COLO829 (cell line): ENCODE results near the gene RASL10A.

Experiments used
- DNase-seq: peaks from one replicate; pipeline ENCODE4 v3.0.0; 2012; ENCODE audit warnings: low spot score

RASL10A gene

DNA sequence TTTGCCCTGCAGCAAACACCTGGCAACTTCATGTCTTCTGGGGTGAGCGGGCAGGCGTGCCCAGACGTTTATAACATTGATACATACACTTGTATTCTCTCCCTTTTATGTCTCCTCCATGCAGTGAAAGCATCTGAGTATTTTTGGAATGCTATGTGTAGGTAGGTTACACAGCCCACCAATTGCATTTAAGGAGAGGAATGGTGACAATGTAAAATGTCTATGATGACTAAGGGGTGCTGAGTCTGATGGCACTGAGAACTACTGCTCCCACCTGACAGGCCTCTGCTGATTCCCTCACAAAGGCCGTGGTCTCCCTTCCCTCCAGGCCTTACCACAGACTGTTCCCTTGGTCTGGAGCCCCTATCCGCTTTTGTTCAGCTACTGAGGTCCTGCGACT is 22.9 kb upstream of the RASL10A start:
- DNase-seq, result no peak

DNA sequence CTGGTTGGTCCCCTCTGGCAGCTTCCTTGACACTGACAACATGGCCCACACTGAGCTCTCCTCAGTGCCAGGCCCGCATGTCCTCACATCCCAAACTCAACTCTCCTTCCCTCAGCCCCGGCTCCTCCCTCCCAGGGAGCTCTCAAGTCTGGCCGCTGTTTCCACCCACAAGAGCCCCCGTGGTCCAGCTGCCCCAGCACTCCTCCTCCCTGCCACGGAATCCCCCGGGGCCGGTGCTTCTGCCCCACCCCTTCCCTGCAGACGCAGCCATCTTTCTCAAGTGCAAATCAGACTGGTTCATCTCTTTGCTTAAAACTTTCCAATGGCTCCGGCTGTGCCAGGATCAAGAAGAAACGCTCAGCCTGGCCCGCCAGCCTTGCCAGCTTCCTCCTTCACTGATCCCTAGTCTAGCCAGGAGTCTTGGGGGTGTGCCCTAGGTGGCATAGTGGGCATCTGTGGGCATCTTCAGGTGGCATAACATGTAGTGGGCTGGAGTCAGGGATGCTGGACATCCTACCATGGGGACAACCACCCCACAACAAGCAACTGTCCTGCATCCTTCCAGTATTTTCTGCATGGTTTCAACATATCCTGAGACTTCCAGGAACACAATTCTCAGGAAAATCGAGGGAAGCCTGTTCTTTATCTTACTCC is 22.3 kb upstream of the RASL10A start:
- DNase-seq, result no peak

DNA sequence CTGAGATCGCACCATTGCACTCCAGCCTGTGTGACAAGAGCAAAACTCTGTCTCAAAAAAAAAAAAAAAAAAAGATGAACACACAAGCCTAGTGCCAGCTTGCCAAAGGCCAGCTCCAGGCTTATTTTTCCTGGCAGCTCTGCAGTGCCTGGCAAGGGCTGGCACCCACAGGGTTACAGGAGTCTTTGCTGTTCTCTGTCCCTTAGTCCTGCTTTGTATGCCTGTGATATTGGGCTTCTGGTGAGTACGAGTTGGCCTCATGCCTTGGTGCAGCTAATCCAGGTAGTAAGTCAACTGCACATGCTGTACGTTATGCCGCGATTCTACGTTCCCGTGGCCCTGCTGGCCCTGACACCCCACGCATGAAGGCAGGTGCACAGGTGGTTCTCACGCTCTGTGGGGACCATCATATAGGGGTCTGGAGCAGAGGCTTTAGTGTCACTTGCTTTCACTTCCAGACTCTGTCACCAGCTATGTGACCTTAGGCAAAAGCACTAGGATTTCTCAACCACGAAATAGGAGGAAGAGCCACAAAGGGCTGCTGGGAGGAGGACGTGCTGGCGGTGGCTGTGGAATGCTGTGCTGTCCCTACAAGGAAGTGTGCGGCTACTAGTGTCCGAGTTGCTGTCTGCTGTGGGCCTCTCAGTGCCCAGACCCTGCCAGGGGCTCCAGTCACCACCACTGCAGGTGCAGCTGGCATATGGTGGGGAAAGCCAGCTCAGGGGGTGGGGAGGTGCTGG is 21.4 kb upstream of the RASL10A start:
- DNase-seq, result no peak

DNA sequence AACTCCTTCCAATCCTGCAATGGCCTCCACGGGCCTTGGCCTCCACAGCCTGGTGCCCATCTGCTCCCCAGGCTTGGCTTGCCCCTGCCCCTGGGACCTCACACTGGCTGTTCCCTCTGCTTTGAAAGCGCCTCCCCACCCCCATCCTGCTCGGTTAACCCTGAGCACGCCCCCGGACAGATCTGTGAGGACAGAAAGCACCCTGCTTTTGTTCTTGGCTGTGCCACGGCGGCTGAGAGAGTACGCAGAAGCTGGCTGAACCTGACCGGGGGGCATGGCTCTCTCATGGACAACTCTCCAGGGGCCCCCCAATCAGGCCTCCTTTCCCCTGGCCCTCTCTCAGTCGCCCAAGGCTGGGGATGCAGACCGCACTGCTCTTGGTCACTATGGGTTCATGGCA is 20.2 kb upstream of the RASL10A start:
- DNase-seq, result no peak

DNA sequence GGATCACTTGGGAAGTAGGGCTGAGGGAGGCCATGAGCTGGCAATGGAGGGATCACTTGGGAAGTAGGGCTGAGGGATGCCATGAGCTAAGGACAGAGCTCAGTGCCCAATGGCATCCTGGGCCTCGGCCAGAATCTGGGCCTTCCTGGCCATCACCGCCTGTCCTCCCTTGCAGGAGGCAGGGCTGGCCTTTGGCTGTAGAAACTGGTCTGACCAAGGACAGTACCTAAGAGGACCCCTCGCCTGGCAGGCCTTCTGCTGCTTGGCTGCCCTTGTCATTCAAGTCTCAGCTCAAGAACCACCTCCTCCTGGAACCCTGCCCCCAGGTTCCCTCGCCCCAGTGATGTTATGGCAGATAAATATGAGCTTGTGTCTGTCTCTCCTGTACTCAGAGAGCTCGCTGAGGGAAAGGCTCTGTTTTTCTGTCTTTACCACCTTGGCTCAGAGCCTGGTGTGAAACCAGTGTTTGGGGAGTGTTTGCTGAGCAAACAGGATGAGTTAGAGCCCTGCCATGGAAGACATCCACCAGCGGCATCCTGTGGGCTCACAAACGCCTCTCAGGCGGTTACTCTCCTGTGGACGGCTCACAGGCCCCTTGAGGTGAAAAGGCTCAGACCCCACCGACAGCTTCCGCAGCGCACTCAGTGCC is 19.3 kb upstream of the RASL10A start:
- no peak for DNase-seq

DNA sequence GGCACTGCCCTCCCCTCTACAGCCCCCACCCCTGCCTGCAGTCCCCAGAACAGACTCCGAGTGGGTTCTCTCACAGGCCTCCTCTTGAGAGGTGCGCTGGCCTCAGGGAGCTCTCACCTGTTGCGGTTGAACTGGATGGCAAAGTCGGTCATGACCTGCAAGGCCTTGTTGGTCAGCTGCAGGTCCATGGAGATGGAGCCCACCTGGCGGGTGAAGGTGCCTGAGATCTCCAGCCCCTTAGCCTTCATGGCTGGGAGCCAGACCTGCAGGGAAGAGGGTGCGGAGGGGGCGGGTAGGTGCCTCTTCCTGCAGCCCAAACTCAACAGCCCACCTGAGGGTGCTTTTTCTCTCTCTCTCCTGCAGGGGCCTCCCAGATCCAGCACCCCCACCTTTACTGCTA is 18.7 kb upstream of the RASL10A start:
- no peak for DNase-seq

DNA sequence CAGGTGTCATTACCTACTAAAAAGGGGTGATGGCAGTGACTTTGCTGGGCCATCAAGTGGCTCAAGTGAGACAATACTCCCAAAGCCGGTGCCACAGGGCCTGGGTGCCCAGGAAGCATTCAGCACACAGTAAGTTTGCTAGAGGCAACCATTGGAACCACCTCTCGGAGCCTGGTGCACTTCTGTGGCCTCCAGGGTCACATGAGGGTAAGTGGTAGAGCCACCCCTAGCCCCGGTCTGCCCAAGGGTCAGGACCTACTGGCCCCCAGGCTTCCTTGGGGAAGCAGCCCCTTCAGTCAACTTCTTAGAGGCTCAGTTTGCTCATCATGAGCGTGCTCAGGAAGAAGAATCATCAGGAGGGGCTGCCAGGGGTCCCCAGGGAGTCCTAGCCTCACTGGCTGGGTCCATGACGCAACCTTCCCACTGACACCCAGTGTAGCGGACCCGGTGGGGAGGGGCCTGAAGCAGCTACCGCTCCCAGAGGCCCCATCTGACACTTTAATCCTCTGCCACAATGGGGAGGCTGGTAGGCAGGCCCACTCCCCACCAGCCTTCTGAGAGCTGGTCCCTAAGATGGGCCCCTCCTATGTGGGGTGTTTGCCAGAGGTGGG is 17.5 kb upstream of the RASL10A start:
- DNase-seq, result no peak

DNA sequence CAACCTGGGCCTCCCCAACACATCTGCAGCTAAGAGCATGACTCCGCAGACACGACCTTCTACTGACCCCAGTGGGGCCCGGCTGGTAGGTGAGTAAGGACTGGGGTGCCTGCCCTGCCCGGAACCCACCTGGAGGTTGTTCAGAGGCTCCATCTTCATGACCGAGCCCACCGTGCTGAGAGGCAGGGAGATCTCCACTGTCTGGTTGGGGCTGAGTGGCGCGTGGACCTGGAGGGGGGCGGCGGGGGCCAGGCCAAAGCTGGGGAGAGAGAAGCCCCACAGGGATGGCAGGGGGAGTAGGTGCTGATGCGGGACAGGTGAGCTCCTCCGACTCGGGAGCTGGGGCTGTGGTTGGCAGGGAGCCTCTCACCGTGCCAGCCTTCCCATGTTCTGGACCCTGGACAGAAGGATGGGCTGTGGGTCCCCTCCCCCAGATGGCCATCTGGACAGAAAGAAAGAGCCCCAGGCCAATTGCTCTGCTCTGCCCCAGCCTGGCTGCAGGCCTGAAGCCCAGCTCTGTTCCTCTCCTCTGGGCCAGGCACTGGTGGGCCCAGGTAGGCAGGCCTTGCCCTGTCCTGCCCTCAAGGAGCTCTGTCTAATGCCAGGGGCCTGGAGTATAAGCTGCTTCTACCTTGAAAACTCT is 16.3 kb upstream of the RASL10A start:
- DNase-seq, result no peak

DNA sequence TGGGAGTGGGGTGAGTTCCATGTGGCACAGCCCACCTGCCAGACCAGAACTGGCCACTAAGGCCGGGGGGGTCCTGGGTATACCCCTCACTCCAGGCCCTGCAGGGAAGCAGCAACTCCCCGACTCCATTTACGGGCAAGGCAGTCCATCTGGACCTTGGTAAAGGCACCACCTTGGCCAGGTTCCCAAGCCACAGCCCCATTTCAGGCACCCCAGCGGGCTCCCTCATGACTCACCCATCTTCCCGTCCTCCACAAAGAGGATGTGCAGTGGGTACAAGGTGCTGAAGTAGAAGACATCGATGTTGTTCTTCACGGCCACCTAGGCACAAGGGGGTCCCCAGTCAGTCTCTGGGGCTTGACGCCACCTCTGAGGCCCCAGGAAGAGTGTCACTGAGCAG is 15.7 kb upstream of the RASL10A start:
- DNase-seq, result no peak

DNA sequence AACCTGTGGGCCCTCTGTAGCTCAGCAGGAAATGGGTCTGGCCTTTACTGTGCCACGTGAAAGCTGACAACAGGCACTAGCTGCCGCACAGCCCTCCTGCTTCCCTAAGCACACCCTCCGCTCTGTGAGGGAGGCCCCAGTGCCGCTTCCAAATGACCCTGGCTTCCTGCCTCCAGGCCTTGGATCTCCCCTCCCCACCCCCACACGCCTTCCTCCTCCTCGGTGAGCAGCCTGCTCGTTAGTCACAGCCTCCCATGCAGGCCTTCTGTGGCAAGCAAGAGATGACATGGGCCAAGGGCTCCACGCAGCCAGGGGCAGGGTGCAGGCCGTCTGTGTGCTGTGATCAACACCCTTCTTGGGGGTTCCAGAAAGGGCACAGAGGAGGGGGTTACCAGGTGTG is 15.3 kb upstream of the RASL10A start:
- DNase-seq, result no peak

DNA sequence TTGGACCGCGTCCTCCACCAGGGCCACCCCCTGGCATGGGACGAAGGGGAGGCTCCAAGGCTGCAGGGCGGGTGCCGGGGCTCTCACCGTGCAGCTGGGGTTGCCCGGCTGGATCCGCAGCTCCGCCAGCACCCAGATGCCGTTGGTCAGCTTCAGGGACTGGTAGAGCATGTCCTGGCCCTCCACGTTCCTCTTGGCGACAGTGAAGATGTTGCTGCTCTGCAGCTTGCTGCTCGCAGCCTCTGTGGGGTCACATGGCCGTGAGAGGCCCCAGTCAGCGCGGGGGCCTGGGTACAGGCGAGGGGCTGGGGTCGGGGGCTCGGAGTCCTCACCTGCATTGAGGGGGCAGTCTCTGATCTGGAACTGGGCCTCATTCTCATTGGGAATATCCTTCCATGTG is 14.8 kb upstream of the RASL10A start:
- DNase-seq, result no peak

DNA sequence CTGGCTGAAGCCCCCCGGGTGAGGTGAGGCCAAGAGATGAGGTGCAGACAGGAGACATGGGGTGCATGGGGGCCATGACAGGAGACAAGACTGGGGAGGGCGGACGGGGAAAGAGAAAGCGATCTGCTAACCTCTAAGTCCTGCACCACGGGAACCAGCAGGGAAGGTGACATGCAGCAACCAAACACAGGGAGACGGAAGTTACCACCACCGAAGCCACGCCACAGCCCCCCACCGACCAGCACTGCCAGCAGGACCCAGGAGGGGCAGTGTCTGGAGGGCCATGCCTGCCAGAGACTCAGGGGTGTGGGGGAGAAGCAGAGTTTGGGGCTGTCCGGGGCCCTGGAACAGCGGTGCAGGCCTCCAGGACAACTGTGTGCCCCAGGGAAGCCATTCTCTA is 14.1 kb upstream of the RASL10A start:
- no peak for DNase-seq

DNA sequence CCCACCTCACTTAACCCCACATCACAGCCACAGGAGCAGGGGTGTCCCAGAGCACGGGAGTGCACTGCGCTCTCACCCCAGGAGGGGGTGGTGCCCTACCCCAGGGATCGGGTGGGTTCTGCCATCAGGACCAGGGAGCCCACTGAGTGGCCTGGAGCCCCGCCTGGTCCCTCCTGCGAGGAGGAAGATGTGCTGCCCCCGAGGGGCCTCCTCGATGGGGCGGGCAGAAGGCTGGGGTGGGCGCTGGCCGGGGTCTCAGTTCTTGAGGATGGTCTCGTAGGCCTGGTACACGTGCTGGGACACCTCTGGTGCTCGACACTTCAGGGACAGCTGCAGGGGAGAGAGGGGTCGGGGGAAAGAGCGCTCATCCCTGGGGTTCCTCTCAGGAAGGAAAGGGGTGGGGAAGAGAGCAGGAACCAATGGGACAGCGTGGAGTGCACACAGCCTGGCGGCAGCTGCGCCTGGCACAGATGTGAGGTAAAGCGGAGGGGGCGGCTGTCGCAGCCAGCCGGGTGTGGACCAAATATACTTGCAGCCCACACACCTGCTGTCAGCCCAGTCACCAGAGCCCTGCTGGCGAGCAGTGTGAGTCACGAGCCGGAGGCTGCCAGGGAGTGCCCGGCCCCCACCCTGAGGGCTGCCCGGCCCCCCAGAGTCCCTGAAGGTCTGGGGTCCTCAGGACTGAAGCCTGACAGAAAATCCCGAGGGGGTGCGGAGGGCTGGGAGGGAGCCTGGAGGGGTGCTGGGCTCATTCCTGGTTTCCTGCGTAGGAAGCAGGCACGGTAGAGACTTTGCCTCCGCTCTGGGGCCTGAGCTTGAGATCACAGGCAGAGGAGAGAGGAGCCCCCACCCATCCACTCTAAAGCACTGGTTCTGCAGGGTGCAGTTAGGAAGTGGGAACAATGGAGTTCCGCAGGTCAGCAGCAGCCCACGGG is 13.3 kb upstream of the RASL10A start:
- DNase-seq, result no peak

DNA sequence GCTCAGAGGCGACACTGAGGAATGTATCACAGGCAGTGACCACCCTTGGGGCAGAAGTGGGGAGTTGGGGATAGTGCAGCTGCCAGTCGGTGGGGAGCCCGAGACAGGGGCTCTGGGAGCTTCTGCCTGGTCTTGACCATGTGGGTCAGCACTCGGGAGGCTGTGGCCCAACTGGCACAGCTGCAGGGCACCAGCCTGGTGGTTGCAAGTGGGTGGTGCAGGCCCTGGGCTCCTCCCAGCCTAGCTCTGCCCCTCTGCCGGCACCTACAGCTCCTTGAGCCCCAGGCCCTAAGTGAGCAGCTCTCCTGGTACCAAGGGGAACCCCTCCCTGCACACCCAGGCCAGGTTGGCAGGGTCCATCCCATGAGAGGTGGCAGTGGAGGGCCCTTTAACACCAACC is 12.6 kb upstream of the RASL10A start:
- no peak for DNase-seq

DNA sequence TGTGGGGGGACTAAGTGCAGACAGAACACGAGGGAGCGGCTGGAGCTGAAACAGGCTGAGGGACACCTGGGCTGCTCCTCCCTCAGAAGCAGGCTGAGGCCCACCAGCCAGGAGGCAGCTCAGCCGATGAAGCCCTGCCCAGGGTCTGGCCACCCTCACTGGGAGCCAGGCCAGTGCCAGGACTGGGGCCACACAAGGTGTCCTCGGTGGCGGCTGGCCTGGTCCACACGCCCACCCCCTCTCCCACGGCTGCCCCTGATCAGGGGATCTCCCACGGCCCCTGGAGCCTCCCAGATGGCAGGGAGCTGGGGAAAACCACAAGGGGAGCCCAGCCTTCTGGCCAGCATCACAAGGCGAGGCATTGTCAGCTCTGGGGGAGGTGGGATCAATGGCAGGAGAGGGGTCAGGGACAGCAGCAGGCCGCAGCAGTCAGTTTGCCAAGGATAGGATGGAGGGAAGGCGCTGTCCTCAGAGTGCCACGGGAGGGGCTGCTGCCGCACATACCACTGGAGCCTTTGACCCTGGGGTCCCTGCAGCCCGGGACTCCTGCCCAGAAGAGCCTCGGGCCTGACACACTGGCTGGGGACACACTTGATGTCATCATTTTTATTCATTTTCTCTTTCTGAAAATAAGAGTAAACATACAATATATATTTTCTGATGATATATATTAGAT is 11.7 kb upstream of the RASL10A start:
- no peak for DNase-seq

DNA sequence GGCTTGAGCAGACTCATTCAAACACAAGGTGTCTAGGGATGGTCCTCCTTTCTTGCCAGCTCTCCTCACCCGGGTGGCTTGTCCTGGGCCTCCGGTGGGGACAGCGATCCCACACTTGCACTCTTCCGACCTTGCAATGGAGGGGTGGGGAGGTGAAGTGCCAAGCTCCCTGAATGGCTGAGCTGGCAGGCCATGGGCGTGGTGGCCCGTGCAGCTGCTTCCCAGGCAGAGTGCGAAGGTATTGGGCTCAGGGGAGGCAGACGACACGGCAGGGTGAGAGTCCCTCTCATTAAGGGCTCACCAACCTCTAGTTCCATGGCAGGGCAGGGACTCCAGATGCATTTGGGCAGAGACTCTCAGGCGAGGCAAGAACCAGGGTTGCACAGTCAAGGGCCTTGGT is 11.0 kb upstream of the RASL10A start:
- no peak for DNase-seq

DNA sequence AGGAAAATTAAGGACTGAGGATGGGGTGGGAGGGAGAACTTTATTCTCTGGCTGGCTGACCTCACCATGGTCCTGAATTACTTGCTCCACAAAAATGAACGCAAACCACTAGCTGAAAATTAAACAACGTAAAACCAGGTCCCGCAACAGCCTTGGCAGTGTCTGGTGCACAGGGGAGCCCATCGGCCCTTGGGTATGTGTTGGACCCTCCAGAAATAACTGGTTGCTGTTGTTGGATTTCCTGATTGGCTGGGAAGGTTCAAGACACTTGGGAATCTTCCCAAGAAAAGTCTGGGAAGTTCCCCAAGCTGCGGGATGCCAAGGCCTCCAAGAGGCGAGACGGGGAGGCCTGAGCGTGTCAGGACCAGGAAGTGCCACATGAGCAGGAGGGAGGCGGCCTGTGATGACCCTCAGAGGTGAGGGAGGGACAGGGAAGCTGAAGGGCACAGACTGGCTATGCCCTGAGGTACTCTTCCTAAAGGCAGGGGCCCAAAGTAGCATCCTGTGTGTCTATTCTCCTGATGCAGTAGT is 10.4 kb upstream of the RASL10A start:
- DNase-seq, result no peak

DNA sequence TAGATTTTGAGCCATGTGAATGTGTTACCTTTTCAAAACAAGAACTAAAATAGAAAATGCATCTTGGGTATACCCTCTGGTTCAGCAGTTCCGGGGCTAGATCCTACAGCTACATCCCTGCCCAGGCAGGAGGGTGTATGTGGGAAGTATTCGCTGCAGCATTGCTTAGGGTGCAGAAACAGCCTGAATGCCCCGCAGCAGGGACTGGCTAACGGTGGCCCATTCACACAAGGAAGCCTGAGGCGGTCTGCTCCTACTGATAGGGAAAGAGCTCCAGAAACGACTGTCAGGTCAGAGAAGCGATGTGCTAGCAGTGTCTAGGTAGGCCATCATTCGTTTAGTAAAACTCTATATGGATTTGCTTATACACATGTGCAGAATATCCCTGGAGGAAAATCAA is 9.9 kb upstream of the RASL10A start:
- DNase-seq, result no peak

DNA sequence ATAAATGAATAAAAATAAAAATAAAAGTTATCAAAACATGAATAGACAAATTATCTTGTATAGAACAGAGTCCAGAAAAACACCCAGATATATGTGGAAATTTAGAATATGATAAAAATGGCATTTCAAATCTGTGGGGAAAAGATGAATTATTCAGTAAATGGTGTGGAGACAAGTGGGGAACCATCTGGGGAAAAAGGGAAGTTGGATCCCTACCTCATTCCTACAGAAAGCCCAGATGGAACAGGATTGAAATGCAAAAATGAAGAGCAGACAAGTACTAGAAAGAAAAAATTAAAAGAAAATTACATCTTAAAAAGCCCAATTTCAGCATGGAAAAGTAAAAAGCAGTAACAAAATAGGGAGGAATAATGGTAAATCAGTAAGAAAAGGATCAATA is 8.1 kb upstream of the RASL10A start:
- DNase-seq, result no peak

DNA sequence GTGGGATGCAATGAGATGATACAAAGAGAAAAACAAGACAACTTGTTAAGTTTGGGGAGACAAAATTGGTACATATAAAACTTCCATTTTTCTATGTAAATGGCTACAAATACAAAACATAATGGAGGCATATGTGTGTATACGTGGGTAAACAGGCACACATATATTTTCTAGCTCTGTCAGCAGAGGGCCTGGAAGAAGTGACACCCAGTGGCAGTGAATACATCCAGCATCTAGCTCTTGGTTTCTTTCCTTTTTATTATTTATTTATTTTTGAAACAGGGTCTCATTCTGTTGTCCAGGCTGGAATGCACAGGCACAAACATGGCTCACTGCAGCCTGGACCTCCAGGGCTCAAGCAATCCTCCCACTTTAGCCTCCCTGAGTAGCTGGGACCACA is 5.0 kb upstream of the RASL10A start:
- DNase-seq, result no peak

DNA sequence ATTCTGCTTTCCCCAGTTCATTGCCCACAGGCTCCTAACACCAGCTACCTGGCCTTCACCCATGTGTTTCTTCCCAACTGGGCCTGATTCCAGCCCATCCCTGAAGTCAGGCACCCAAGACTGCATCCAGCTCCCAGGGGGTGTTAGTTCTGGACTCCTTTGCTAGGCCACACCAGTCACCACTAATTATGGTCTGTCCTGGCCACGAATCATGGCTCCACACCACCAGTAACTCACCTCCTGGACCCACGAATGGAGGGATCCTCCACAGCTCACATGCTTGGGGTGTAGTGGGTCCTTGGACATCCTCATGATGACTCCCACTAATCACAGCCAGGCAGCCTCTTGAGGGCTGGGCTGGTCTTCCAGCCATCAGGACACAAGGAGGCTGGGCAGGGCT is 3.6 kb upstream of the RASL10A start:
- DNase-seq, result no peak
